GM12865 (cell line): ENCODE data around the gene VEZT.
"Not testable (repeated sequence)": the region's sequence is repeated elsewhere in the genome, so short reads cannot be mapped to it uniquely, and the experiment has no call there.

ENCODE experiments used
- DNase-seq: peaks from one replicate; pipeline ENCODE4 v3.0.0; 2010; ENCODE audit warnings: low read depth
- H3K4me3 ChIP-seq: 2 replicates; pipeline ENCODE4 v1.5.1; 2011; ENCODE audit warnings: mild to moderate bottlenecking, low read depth, low read length, control low read depth
- CTCF ChIP-seq: IDR thresholded peaks from 2 replicates; pipeline ENCODE4 v1.5.1; 2011; ENCODE audit warnings: low read length, control low read depth, low read depth, inconsistent platforms; ENCODE audit not compliant: insufficient read depth; ENCODE audit errors: missing control alignments

The VEZT gene

DNA sequence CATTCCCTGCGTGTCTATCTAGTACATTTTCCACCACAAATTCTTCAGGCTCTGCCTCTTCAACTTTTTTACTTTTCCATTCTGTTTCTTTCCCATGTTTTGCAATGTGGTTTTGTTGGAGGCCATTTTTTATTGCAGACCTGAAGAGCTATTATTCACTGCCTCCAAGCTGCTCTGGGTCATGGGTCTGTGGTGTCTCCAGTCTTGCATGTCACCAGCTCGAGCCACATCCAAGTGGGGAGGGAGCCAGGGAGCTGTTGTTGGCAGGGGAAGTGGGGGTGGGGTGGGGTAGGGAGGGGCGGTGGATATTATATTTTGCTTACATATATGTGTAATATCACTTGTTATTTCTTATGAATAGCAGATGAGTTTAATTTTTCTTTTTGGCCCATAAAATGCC lies 69.1 kb downstream of the VEZT start:
- H3K4me3 ChIP-seq: no peak overlapping the region
- no peak for TF ChIP-seq CTCF
- no peak for DNase-seq

DNA sequence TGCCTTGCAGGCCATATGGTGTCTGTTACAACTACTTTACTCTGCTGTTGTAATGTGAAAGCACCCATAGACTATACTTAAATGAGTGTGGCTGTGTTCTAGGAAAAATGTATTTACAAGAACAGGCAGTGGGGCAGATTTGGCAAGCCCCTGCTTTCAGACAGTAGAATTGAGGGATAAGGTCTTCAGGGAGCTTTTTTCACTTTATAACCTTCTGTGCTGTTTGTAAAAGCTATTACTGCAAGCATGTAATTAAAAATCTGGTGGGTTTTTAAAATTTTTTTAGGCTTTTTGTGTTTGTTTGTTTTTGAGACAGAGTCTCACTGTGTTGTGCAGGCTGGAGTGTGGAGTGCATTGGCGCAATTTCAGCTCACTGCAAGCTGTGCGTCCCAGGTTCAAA lies 73.9 kb downstream of the VEZT start:
- TF ChIP-seq CTCF: no peak

GRCh38 chr12:95298916-95299315 lies 81.3 kb downstream of the VEZT start:
- no peak for DNase-seq
- TF ChIP-seq CTCF: no peak
- H3K4me3 ChIP-seq: no peak overlapping the region

More for the DNA sequence above, 73.9 kb downstream of the VEZT start:
- H3K4me3 ChIP-seq: no peak overlapping the region
- DNase-seq: no peak

DNA sequence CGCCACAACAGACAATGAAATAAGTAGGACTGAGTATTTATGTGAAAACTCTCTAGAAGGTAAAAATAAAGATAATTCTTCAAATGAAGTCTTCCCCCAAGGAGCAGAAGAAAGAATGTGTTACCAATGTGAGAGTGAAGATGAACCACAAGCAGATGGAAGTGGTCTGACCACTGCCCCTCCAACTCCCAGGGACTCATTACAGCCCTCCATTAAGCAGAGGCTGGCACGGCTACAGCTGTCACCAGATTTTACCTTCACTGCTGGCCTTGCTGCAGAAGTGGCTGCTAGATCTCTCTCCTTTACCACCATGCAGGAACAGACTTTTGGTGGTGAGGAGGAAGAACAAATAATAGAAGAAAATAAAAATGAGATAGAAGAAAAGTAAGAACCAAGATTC lies 82.7 kb downstream of the VEZT start:
- no peak for DNase-seq
- TF ChIP-seq CTCF: no peak
- no peak overlapping the region for H3K4me3 ChIP-seq

DNA sequence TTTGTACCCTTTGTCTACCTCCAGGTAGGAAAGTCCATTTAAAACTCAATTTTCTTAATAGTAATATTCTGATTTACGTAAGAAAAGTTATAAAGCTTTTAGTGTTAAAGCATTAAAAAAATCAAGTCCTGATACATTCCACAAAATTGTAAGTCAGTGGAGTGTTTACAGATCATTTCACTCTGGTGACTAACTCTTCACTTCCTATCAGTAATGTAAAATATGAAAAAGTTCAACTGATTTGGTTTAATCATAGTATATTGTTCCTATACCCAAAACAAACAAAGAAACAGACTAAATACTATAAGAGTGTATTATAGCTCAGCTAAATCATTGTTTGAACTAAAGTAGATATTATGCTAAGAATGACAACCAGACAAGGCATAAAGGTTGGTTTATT lies 85.9 kb downstream of the VEZT start:
- no peak for TF ChIP-seq CTCF
- H3K4me3 ChIP-seq: no peak overlapping the region
- DNase-seq: no peak

DNA sequence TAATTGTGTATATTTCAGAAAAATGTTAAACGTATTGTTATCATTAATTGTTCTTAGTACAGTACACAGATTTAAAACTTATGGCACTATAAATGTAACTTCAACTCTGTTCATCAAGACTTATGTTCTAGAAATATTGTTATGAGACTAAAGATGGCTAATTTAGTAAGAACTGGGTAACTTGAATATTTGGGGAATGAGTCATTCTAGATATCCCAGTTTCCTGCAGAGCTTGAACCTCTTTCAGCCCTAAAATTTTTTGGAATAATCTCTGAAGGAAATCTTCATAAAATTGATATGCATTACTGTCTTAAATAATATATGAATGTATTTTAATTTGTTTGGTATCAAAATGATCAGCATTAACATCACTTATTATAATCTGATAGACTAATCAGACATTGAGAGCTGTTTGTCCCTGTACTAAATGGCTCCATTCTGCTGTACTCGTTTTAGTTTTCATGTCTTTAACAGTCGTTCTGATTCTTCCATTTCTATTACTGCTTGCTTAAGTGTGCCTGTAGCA lies 87.1 kb downstream of the VEZT start:
- DNase-seq: no peak
- H3K4me3 ChIP-seq: no peak overlapping the region
- TF ChIP-seq CTCF: no peak

- no peak for TF ChIP-seq CTCF
- DNase-seq: no peak
- no peak overlapping the region for H3K4me3 ChIP-seq
Observed at GRCh38 chr12:95312656-95313055, 95.0 kb downstream of the VEZT start.

DNA sequence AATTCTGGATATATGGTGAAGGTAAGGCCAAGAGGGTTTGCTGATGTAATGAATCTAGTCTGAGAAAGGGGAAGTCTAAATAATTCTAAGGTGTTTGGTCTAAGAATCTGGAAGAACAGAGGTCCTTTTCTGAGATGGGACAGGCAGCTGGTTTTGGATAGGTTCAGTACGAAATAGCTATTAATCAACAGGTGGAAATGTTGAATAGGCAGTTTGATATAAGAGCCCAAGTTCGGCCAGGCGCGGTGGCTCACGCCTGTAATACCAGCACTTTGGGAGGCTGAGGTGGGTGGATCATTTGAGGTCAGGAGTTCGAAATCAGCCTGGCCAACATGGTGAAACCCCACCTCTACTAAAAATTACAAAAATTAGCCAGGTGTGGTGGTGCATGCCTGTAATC lies 97.1 kb downstream of the VEZT start:
- not testable (repeated sequence) for H3K4me3 ChIP-seq, DNase-seq
